Medulla oblongata (tissue), 1 donor: ENCODE results near the gene TBL1X.

Experiments used
- DNase-seq: peaks from one replicate; pipeline ENCODE4 v3.0.0-alpha.2; 2015; ENCODE audit errors: extremely low spot score

TBL1X gene

GRCh38 chrX:9628779-9629493 is 164.1 kb downstream of the TBL1X start:
- DNase-seq = no peak

DNA sequence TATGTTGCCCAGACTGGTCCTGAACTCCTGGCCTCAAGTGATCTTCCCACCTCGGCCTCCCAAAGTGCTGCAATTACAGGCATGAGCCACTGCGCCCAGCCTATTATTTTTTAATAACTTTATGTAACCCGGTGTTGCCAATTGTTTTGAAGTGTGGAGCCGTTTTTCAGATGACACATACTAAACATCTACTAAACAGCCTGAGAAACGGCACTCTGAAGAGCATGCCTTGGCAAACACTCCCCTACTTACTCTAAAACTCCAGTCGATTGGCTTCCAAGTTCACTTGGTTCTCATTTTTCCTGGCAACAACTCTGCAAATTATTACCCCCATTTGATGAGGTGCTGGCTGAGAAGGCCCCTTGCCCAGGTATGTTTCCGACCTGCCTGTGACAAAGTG is 169.7 kb downstream of the TBL1X start:
- DNase-seq = no peak

- peak; percentile 29 for DNase-seq
These were observed 170.5 kb downstream of the TBL1X start for GRCh38 chrX:9635368-9635767.

- no peak for DNase-seq
These were observed 170.9 kb downstream of the TBL1X start for GRCh38 chrX:9635803-9636202.

GRCh38 chrX:9638871-9639270 is 174.0 kb downstream of the TBL1X start:
- no peak for DNase-seq

- DNase-seq = no peak
These were observed 177.6 kb downstream of the TBL1X start for GRCh38 chrX:9642270-9642995.

- DNase-seq = no peak
These were observed 178.9 kb downstream of the TBL1X start for GRCh38 chrX:9643807-9644206.

DNA sequence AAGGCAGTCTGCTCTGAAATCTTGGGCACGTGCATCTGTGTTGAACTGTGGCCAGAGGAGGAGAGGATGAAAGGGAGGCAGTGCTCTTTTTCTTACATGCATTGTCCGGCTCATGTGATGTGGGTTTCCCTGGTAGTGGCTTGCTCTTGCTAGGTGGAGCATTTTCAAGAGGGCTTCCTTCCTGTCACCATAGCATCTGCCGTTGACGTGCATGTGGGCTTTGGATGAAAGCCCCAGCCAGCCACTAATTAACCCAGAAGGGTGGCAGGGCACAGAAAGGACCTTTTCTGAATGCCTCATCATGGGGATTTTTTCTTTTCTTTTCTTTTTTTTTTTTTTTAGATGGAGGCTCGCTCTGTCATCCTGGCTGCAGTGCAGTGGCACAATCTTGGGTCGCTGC is 179.5 kb downstream of the TBL1X start:
- no peak for DNase-seq

DNA sequence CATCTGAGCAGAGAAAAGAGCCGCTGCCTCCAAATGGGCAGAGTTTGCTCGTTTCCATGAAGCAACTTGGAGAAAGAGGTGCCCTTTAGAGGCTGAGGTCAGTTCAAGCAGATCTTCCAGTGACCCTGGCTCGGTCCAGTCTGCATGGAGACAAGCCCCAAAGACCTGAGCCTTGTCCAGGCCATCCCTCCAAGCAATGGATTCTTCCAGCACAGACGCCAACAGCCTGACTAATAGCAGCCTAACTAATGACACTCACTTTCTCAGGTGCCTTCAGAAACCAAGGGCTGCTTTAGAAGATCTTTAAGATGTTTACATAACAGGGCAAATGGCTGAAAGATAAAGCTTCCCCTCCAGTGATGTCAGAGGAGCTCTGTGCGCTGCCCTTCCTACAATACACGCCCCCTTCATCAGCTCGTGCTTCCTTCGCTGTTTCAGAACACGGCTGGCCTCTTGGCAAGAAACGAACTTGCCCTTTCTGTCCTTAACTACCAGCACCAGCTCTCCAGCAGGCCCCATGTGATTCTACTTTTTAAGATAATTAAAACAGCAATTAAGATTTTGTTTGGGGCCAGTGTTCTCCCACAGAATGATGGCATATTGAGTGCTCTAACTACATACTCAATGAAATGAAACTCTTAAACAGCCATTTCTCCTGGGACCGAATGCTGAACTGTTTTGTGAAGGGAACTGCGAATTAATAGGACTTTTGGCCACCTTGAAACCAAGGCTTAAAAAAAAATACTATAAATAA is 181.8 kb downstream of the TBL1X start:
- peak; percentile 33 for DNase-seq

DNA sequence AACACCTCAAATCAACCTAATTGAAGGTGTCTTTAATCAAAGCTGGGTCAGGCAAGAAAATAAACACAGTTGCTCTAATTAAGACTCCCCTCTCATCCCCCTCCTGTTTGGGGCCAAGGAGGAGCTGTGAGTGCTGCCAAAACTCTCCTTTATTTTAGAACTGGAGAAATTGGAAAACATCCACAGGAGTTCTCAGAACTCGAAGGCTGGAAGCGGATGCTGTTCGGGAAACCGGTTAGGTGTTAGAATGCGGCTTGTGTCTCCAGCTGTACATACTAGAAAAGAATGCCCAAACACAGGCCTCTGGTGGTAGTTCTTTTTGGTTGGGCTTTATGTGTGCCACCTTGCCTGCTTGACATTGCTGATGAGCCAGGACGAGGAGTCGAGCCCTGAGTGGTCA is 182.6 kb downstream of the TBL1X start:
- peak; percentile 28 for DNase-seq

DNA sequence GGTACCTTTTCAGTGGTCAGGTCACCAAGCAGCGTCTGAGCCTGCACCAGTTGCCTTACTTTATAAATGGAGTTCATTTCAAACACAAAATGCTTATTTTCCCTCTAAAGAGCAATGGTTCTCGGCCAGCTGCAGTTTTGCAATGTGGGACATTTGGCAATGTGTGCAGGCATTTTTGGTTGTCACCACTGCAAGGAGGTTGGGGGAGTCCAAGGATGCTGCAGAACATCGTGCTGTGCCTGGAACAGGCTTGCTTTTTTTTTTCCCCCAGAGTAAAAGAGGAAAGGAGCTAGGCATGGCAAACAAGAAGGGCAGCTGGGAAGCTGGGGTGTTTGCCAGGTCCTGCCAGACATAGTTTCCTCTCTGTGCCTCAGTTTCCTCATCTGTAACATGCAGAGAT is 185.2 kb downstream of the TBL1X start:
- DNase-seq = no peak

GRCh38 chrX:9651737-9652136 is 186.9 kb downstream of the TBL1X start:
- no peak for DNase-seq

DNA sequence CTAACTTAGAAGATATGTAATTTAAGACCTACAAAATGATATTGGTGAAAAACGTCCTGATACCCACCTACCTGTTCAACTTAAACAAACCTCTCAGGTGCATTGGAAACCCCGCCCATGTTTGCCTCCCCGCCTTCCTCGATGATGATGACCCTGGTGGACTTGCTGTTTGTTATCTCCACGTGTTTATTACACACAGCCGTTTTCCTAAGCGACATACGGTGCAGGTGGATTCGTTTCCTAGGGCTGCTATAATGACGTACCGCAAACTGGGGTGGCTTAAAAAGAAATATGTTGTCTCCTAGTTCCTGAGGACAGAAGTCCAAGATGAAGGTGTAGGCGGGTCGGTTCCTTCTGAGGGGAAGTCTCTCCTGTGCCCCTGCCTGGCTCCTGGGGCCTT is 190.1 kb downstream of the TBL1X start:
- DNase-seq = no peak

DNA sequence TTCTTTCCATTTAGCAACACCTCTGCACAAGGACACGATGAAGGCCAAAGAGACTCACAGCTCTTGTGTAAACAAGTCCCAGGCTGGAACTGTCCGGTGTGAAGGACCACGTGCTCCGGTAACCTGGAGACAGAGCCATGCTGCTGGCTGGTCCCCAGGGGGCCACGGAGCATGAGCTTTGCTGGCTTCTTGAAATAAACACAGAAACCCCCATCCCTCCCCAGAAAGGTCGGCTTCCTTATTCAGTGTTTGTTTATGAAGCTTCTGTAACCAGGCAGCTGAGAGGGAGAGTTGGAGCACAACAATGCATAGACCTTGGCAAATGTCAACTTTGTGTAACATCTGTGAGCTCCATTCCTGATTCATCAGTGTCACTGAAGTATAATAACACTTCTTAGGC is 191.4 kb downstream of the TBL1X start:
- DNase-seq = no peak

DNA sequence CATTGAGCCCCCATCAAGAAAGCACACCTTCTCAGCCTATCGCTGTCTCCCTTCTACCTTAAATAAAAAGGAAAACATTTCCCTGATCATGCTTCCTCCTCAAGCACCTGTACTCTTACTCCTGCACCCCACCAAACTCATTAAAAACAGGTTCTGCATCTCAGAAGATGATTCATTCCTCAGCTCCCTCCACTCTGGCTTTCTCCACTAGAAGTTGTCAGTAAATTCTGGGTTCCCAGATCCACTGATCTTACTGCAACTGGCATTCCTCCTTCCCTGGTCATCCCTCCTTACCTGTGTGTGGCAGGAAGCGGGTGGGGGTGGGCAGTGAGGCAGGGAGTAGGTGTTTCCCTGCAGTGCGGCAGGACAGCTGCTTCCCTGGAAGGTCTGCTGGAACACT is 192.0 kb downstream of the TBL1X start:
- DNase-seq = no peak

- DNase-seq = no peak
These were observed 192.9 kb downstream of the TBL1X start for GRCh38 chrX:9657590-9658256.

- DNase-seq = no peak
These were observed 193.6 kb downstream of the TBL1X start for GRCh38 chrX:9658409-9658808.

DNA sequence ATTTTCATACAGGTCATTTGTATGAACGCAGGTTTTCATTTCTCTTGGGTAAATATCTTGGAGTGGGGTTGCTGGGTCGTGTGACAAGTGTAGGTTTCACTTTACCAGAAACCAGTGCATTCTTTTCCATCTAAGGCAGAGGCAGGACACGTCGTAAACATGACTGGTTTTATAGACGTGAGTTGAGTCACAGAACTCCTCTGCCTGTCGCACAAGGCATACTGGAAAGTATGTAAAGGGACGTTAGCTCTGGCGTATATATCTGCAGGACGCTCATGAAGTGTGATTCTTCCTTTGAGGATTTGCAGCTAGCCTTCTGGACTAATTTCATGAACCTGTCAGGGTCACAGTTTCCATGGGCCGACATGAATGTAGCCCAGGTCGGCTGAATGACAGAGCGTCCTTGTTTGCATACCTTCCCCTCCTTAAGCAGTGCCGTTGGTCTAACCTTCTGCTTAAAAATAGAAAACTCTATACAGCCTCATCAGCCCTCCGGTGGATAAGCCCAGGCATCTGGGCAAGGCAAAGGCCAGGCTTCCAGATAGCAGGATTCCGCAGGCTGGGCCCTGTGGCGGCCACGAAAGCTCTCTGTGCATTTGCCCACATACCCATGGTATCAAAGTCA is 194.8 kb downstream of the TBL1X start:
- no peak for DNase-seq

- no peak for DNase-seq
These were observed 197.3 kb downstream of the TBL1X start for GRCh38 chrX:9662148-9662547.

DNA sequence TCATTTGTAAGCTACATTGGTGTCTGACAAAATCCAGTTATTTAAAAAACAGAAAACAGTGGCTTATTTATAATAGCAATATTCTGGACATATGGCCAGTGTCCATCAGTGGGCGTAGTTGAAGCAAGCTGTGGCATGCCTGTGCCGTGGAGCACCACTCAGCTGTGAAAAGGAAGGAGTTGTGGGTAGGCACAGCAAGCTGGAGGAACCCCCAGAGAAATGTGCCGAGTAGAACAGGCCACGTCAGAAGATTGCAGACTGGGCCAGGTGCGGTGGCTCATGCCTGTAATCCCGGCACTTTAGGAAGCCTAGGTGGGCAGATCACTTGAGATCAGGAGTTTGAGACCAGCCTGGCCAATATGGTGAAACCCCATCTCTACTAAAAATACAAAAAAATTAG is 198.4 kb downstream of the TBL1X start:
- no peak for DNase-seq

- DNase-seq = no peak
These were observed 199.4 kb downstream of the TBL1X start for GRCh38 chrX:9664224-9664623.

- DNase-seq = no peak
These were observed 200.3 kb downstream of the TBL1X start for GRCh38 chrX:9665113-9665512.
